Sciatic nerve (tissue), 2 donors: Measurements from ENCODE around the gene RWDD2A. TPM values are rescaled to one million over a fixed set of nuclear protein-coding genes. Genes with fewer than 3 reads are reported as not detected.
A peak's percentile ranks its signal among the peaks of the same experiment; 100 is the strongest.

ENCODE experiments used
- ATAC-seq: fragments of 200-7000 bp; cut with Tn5 transposase; one replicate; pipeline ENCODE4 v1.9.1; 2020; ENCODE audit warnings: mild to moderate bottlenecking, moderate library complexity
- DNase-seq: peaks from one replicate; pipeline ENCODE4 v3.0.0-alpha.2; 2020; ENCODE audit warnings: low spot score
- intact Hi-C: fragments of 100-400 bp; cut with DNase I; formaldehyde crosslinking; loops from one replicate; pipeline ENCODE4 v1.14.2; 2022
- total RNA-seq: library from RNA; stranded (reverse); fragmentation: NEBNext Ultra II Directional; extraction: Animal tissue kit (Norgen Biotek cat#: 25700); gene quantifications from one replicate; pipeline ENCODE4 v1.2.1, GENCODE V29; 2021
- donor health status: DM: no; HTN: no; CAD: no.
- donor health status: DM: no; HTN: no; CAD: no.

The RWDD2A gene
- total RNA-seq, 1 donor from 2014 or later, result 4.5 TPM

GRCh38 chr6:83193747-83194566 lies 800 bp downstream of the RWDD2A start:
- peak; percentile 73 for ATAC-seq
- intact Hi-C loops, result no loop called here
- DNase-seq, result peak; percentile 68

DNA sequence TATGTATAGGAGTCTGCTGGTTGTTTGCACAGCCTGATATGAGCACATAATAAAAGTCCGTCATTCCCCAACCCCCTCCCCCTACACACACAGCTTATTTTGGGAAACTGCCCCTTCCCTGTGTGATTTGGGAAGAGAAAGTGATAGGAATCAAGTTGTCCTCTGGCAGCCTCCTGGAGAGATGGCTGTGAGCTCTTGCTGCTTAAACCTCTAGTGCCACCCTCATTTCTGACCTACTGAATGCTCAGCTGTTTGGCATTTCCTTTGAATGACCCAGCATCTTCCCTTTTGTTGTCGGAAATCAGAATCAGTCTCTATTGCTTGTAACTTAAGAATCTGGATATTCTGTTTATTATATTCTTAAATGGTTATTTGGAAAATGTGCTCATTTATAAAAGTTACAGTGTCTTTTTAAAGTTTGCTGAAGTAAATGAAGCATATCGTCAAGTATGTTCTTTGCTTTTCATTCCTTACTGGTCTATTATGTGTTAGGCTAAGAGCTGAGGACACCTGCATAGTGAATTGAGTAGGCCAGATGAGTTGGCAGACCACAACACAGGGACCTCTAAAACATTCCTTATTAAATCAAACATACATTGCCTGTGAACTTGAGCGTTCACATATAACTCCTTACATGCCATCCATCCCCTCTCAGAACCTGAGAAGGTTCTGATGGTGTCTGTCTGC lies 5.5 kb downstream of the RWDD2A start:
- ATAC-seq (no peak), DNase-seq (no peak)
- intact Hi-C loops, result no loop called here

DNA sequence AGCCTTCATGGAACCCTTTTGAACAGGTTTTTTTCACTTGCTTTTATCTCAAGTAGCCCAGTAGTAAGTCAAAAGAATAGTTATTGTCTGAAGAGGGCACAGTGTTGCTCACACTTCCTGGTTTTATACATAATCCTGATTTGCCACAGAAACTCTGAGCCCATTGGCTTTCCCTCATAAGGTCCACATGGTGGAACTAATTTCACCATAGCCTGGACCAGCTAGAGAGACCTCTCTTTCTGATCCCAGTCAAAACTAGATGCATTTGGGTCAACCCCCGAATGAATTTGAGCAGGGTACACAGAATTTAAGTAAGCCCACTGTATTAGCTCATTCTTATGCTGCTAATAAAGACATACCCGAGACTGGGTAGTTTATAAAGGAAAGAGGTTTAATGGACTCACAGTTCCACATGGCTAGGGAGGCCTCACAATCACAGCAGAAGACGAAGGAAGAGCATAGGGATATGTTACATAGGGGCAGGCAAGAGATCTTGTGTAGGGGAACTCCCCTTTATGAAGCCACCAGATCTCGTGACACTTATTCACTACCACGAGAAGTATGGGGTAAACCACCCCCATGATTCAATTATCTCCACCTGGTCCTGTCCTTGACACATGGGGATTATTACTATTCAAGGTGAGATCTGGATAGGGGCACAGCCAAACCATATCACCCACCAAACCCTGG lies 6.2 kb downstream of the RWDD2A start:
- DNase-seq (no peak), ATAC-seq (no peak)
- intact Hi-C loops, result no loop called here

GRCh38 chr6:83199863-83200225 lies 6.7 kb downstream of the RWDD2A start:
- no peak for DNase-seq
- intact Hi-C loops, result no loop called here
- ATAC-seq, result no peak

- DNase-seq, result no peak
- intact Hi-C loops, result no loop called here
- ATAC-seq, result no peak
Observed at GRCh38 chr6:83202031-83202430, 8.9 kb downstream of the RWDD2A start.

GRCh38 chr6:83215131-83216047 lies 22.2 kb downstream of the RWDD2A start:
- intact Hi-C loops, result loop anchor here (5.0 kb wide), 2 partner anchors 148 to 297 kb away; partner anchors contain the start of genes DOP1A, PRSS35 and UBE3D
- DNase-seq (peak; percentile 62), ATAC-seq (peak; percentile 96)

DNA sequence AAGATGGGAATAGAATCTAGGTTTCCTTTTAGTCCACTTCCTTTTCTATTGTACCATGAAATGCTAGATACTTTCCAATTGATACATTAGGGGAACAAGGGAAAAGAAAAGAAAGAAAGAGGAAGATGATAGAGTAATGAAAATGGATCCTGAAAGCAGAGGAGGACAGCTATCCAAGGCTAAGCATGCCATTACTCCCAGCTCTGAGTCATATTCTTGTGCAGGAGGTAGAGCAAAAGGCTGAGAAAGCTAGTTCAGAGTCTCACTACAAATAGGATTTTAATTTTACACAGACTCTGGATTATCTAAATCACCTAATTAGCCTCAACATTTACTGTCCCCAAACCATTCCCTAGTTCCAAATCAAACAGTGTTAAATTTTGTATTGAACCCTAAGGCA lies 23.6 kb downstream of the RWDD2A start:
- intact Hi-C loops, result loop anchor here (5.0 kb wide), 2 partner anchors 150 to 295 kb away; partner anchors contain the start of genes DOP1A, PRSS35 and UBE3D
- ATAC-seq (no peak), DNase-seq (no peak)

DNA sequence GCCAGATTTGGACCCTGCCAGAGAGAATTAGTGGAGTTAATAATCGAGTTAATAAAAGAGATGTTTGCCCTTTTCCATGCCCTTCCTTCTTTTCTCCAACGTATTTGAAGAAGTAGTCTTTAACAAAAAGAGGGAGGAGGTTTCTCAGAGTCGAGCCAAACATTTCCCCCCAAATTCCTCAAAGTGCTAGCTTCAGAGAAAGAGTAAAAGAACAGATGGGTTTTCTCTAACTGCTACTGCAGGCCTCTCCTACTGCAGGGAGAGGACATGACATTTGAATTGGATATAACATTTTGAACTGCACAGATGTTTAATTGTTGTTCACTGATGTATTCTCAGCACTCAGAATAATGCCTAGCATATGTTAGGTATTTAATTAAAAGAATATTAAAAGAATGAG lies 25.5 kb downstream of the RWDD2A start:
- no peak for DNase-seq
- ATAC-seq, result no peak
- intact Hi-C loops, result loop anchor here (5.0 kb wide), 2 partner anchors 151 to 294 kb away; partner anchors contain the start of genes DOP1A, PRSS35 and UBE3D

DNA sequence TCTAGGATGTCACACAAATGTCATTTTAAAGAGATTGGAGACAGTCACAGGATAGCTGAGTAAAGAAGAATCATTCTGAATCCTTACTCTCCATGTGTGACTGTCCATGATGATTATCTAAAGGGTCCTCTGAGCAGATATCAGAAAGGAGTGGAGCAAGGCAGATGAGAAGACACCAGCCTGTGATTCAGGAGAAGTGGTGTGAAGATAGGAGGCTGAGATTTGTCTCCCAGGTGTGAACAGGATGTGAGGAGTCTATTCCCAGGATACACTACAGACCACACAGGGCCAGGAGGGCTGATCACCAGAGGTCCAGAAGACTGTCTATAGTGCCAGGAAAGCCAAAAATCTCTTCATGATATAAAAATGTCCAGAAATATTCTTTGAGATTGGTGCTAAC lies 27.0 kb downstream of the RWDD2A start:
- no peak for ATAC-seq
- no peak for DNase-seq
- intact Hi-C loops, result no loop called here

GRCh38 chr6:83221276-83221675 lies 28.1 kb downstream of the RWDD2A start:
- no peak for DNase-seq
- no peak for ATAC-seq
- intact Hi-C loops, result no loop called here

- no peak for ATAC-seq
- intact Hi-C loops, result no loop called here
- no peak for DNase-seq
Observed at GRCh38 chr6:83221889-83222479, 28.8 kb downstream of the RWDD2A start.

DNA sequence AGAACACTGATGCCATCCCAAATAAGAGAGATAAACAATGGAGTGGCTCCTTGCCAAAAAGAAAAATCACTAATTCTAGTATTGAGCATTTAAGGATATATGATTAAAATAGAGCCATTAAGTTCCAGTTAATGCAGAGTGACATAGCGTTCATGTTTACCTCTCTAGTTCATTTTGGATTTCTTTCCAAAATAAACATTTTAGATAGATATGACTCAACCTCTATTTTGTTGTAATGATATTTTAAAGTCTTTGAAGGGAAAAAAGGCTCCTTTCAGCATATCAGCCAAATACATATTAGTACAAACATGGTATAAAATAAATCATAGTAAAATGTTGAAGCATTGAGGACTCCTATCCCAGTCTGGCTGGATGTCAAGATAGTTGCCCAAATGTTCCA lies 33.4 kb downstream of the RWDD2A start:
- ATAC-seq, result no peak
- intact Hi-C loops, result no loop called here
- no peak for DNase-seq

DNA sequence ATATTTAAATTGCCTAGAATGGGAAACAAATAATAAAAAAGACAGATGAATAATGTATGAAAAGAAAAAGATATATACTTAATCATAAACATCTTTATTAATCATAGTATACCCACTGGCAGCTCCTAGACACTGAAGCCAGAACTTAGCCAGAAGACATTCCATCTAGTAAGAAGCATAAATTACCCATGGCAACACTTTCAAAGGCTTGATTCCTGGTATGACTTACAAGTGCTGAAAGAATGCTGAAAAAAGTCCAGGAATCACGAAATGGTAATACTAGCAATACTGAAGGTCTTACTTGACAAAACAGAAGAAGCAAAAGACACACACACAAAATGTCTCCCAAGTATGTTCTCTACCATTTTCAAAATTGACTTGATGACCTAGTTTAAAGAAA lies 38.0 kb downstream of the RWDD2A start:
- DNase-seq (no peak), ATAC-seq (no peak)
- intact Hi-C loops, result no loop called here

GRCh38 chr6:83247471-83247870 lies 54.3 kb downstream of the RWDD2A start:
- intact Hi-C loops, result no loop called here
- ATAC-seq, result no peak

More at GRCh38 chr6:83247471-83247870, 54.3 kb downstream of the RWDD2A start:
- no peak for DNase-seq

Other genes with a start within 250 kb of the RWDD2A start
- gene UBE3D, start 127.5 kb upstream of the RWDD2A start, total RNA-seq, result 11.3 TPM
- 42.7 TPM for gene DOP1A, start 125.7 kb upstream of the RWDD2A start, total RNA-seq
- gene PGM3, start 92 bp upstream of the RWDD2A start, total RNA-seq, result 37.2 TPM
- 30.5 TPM for gene ME1, start 237.7 kb downstream of the RWDD2A start, total RNA-seq